Ectodermal cell (in vitro differentiated cells): ENCODE data around the gene CTXN3.
"Not testable (repeated sequence)": the region's sequence is repeated elsewhere in the genome, so short reads cannot be mapped to it uniquely, and the experiment has no call there.

Experiments
- H3K27ac ChIP-seq: 2 replicates; pipeline ENCODE4 v1.7.0; 2013; ENCODE audit warnings: mild to moderate bottlenecking, low read depth, low read length; ENCODE audit not compliant: insufficient read depth, poor library complexity, severe bottlenecking
- H3K27me3 ChIP-seq: 2 replicates; pipeline ENCODE4 v1.7.0; 2013; ENCODE audit warnings: mild to moderate bottlenecking, low read length; ENCODE audit not compliant: insufficient read depth, control insufficient read depth, poor library complexity, severe bottlenecking
- H3K36me3 ChIP-seq: one replicate; pipeline ENCODE4 v1.7.0; 2013; ENCODE audit warnings: low read length; ENCODE audit not compliant: control insufficient read depth, insufficient read depth
- H3K4me1 ChIP-seq: one replicate; pipeline ENCODE4 v1.7.0; 2013; ENCODE audit warnings: low read length; ENCODE audit not compliant: control insufficient read depth, insufficient read depth
- H3K4me3 ChIP-seq: 2 replicates; pipeline ENCODE4 v1.7.0; 2013; ENCODE audit warnings: low read depth, low read length, control low read depth; ENCODE audit not compliant: insufficient read depth
- H3K9me3 ChIP-seq: 2 replicates; pipeline ENCODE4 v1.7.0; 2013; ENCODE audit warnings: mild to moderate bottlenecking, low read length, moderate library complexity; ENCODE audit not compliant: control insufficient read depth
- WGBS, 2 experiments: methylation state at CpG; one replicate each; pipeline ENCODE4 v1.1.7; 2013; ENCODE audit warnings: missing lambda C conversion rate in 2 of 2; 5-methylcytosine and 5-hydroxymethylcytosine counted together

CTXN3 gene

DNA sequence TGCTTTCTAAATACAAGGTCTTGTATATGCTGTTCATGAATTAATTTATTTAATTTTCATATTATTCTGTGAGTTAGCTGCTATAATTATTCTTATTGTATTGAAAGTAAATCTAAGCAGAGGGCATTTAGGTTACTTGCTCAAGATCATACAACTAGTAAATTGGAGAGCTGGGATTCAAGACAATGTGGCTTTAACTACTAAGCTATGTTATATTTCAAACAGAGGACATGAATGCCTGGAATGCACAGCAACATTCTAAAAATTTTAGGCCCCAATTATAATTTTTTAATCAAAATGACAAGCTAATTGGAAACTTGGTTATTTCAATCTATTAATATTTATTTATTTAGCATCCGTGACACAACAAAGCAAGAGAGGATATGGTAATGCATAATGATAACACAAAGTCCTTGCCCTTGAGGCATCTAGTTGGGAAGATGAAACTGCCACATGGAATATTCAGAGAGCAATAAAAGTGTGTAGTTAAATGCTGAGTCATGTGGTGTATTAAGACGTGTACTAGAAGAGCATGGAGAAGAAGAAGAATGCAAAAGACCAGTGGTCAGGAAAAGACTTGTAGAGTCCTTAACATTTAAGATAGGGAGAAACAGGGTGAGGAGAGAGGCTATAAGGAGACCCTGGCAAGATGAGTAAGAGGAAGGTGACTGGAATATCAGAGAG is 24.4 kb downstream of the CTXN3 start:
- H3K4me1 ChIP-seq: no peaks in the 10 kb centered on the region
- 93 to 95% methylated on average over 2 of the region's 2 CpGs for WGBS, 2 experiments
- H3K36me3 ChIP-seq: no peaks in the 10 kb centered on the region
- H3K4me3 ChIP-seq: no peak overlapping the region
- H3K27ac ChIP-seq: no peak overlapping the region
- H3K9me3 ChIP-seq: no peaks in the 10 kb centered on the region
- no peaks in the 10 kb centered on the region for H3K27me3 ChIP-seq

DNA sequence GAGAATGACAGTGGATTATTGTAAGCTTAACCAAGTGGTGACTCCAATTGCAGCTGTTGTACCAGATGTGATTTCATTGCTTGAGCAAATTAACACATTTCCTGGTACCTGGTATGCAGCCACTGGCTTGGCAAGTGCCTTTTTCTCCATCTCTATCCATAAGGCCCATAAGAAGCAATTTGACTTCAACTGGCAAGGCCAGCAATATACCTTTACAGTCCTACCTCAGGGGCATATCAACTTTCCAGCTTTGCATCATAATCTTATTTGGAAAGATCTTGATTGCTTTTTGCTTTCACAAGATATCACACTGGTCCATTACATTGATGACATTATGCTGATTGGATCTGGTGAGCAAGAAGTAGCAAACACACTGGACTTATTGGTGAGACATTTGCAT is 28.1 kb downstream of the CTXN3 start:
- H3K27me3 ChIP-seq, H3K4me3 ChIP-seq, H3K27ac ChIP-seq, H3K36me3 ChIP-seq, H3K4me1 ChIP-seq, H3K9me3 ChIP-seq: not testable (repeated sequence)

DNA sequence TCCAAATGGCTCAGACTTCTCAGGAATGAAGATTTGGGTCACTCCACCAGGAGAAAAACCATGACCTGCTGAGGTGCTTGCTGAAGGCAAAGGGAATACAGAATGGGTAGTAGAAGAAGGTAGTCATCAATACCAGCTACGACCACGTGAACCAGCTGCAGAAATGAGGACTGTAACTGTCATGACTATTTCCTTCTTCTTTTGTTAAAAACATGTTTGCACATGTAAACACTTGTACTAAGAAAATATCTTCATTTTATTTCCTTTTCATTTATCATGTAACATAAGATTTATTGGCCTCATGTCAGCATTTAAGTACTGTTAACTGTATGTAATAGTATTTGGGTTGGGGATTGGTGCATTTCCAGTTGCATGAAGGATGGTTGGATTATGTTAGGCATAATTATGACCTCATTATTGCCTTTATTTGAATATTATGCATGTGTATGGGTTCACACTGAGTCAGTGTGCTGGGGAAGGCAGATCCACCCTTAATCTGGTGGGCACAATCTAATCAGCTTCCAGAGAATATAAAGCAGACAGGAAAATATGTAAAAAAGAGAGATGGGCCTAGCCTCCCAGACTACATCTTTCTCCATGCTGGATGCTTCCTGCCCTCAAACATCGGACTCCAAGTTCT is 30.9 kb downstream of the CTXN3 start:
- not testable (repeated sequence) for H3K36me3 ChIP-seq, H3K4me1 ChIP-seq, H3K27me3 ChIP-seq, H3K27ac ChIP-seq, H3K9me3 ChIP-seq, H3K4me3 ChIP-seq
- 89 to 93% methylated on average over 3 of the region's 3 CpGs for WGBS, 2 experiments

DNA sequence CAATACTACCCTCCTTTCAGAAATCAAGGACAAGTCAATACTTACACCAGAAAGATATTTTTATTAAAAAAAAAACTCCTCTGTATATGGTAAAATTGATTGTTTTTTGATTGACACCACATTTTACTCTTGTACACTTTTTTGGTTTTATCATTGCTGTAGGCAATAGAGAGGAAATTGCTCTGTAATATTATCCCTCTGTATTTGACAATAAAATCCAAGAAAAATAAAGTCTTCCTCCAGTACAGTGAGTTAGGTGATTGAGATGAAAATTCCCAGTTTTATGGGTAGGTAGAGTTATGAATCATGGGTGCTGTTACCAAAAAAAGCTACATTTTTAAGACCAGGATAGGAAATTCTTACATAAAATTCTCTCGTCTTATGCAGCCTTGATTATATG is 31.7 kb downstream of the CTXN3 start:
- H3K4me1 ChIP-seq: no peaks in the 10 kb centered on the region
- H3K27ac ChIP-seq: no peak overlapping the region
- no peaks in the 10 kb centered on the region for H3K9me3 ChIP-seq
- H3K4me3 ChIP-seq: no peak overlapping the region
- no peaks in the 10 kb centered on the region for H3K27me3 ChIP-seq
- WGBS, 2 experiments: no CpG with 5 or more reads among the region's 1 CpG
- H3K36me3 ChIP-seq: no peaks in the 10 kb centered on the region

DNA sequence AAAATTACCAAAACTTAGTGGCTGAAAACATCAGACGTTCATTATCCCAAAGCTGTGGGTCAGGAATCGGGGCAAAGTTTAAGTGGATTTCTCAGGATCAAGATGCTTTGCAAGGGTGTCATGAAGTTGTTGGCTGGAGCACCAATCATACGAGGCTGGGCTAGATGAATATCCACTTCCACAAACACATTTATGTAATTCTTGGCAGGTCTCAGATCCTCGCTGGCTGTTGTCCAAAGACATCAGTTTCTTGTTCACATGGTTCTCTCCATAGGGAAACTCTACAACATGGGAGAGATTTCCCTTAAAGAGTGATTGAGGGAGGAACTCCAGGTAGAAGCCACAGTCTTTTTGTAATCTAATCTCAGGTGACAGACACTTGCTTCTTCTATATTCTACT is 34.1 kb downstream of the CTXN3 start:
- 93 to 97% methylated on average over 4 of the region's 4 CpGs for WGBS, 2 experiments
- no peaks in the 10 kb centered on the region for H3K36me3 ChIP-seq
- H3K27me3 ChIP-seq: no peaks in the 10 kb centered on the region
- H3K4me1 ChIP-seq: no peaks in the 10 kb centered on the region
- no peak overlapping the region for H3K27ac ChIP-seq
- no peak overlapping the region for H3K4me3 ChIP-seq
- H3K9me3 ChIP-seq: no peaks in the 10 kb centered on the region

DNA sequence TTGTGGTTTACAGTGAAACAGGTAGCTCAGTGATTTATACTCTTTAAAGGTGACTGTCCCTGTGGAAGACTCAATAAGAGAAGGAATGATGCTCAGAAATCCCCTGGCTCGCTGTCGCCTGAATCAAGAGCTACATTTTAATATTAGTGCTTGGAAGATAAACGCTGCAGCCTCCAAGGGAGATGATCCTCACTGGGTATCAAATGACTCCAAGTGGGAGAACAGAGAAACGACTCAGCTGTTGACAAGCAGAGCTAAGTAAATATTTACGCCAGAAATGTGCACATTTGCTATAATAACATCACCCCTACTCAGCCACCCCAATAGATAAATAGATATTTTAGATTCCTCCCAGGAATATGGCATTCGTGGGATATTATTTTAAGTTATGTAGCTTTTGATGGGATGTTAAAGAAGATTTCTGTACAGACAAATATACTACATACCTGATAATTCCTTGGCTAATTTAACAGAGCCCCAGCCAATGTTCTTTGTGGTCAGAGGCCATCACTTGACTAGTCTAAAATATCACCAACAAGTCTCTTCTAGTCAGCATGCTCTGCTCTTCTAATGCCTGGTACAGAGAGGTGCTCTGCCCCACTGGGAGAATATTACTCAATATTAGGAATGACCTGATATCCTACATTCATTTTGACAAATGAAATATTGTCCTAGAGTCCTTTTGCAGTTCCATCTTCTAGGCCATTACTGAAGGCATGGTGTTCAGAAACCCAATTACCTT is 36.0 kb downstream of the CTXN3 start:
- Histone ChIP-seq H3K4me1 (no peaks in the 10 kb centered on the region), H3K9me3 (no peaks in the 10 kb centered on the region), H3K27ac (no peak overlapping the region), H3K27me3 (no peaks in the 10 kb centered on the region), H3K36me3 (no peaks in the 10 kb centered on the region), H3K4me3 (no peak overlapping the region)
- WGBS, 2 experiments: 85 to 92% methylated on average over 4 to 5 of the region's 6 CpGs

DNA sequence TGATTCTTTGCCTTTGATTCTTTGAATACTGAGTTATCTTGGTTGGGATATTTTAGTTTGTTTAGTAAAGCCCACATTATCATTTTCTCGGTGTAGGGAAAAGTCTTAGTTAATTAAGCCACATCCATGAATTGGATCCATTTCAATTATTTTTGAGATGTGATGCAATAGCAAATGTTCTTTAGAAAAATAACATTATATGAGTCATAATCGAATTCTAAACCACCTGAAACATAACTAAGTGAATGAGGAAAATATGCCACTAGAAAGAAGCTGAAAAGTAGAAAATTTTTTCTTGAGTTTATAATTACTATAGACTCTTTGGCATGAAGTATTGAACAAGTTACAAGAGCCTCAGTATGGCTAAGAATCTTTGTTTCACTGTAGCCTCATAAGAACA is 36.8 kb downstream of the CTXN3 start:
- H3K4me3 ChIP-seq: no peak overlapping the region
- no peak overlapping the region for H3K27ac ChIP-seq
- H3K36me3 ChIP-seq: no peaks in the 10 kb centered on the region
- no CpG with 5 or more reads among the region's 2 CpGs for WGBS, 2 experiments
- H3K9me3 ChIP-seq: no peaks in the 10 kb centered on the region
- no peaks in the 10 kb centered on the region for H3K4me1 ChIP-seq
- no peaks in the 10 kb centered on the region for H3K27me3 ChIP-seq

DNA sequence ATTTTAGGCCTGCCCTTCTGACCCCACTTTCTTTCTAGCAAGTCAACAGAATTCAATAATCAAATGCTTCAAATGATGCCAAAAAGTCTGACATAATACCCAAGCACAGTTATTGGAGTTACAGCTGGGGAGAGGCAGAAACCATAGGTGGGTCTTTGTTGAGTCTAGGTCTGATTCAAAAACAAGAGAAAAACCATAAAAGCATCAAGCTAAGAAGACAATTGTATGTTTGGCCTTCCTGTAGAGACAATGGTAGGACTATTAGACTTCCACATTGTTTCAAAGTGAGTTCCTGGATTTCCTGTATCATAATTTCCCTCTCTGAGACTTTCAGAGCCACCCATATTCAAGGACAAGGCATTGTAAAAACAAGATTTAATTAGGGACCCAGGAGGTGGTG is 37.5 kb downstream of the CTXN3 start:
- Histone ChIP-seq H3K27me3 (no peaks in the 10 kb centered on the region), H3K4me3 (no peak overlapping the region), H3K36me3 (no peaks in the 10 kb centered on the region), H3K4me1 (no peaks in the 10 kb centered on the region), H3K27ac (no peak overlapping the region), H3K9me3 (no peaks in the 10 kb centered on the region)

DNA sequence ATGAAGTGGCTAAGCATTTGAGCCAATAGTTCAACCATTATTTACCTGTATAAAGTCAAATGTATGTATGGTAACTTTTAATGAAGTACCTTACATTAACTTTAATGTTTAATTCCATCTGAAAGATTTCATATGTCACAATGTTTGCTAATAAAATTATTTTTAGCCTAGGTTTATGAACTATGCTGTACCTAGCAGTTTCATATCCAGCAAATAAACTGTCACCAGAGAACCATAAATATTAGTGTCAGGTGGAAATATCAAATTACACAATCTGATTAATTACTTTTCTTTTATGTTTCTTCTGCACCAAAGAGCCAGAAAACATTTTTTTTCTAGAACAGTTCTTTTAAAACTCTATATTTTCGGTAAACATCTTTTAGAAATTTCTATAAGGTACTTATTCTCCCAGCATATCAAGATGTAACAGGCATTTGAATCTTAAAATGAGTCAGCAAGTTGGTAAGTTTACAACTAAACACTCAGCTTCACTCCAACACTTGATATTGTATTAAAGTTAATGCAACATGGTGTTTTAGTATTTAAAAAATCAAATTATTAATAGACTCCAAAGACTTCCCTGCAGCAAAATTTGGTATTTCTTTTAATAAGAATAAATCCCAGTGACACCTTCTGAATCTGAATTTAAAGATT is 45.8 kb downstream of the CTXN3 start:
- no peak overlapping the region for H3K4me3 ChIP-seq
- H3K4me1 ChIP-seq: peaks cover 3% of the 10 kb centered on the region
- H3K27ac ChIP-seq: no peak overlapping the region
- no peaks in the 10 kb centered on the region for H3K27me3 ChIP-seq
- H3K9me3 ChIP-seq: no peaks in the 10 kb centered on the region
- WGBS, 2 experiments: 100% methylated on average over 1 of the region's 1 CpG
- H3K36me3 ChIP-seq: no peaks in the 10 kb centered on the region

DNA sequence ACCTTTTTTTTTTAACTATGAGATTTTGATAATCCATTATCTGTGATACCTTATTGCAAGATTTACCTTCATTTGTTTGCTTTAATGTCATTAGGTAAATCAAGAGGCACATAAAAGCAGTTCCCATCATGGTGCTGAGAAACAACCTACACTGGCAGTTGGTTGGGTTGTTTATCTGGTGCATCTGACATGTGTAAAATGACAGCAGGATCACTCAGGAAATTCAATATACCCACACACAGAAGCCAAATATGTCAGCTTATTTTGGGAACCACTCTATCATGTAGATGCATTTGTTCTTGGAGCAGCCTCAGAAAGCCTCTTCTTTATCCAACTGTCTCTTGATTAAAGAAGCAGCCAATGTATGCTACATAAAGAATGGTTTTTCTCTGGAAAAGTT is 46.5 kb downstream of the CTXN3 start:
- H3K36me3 ChIP-seq: no peaks in the 10 kb centered on the region
- no peak overlapping the region for H3K4me3 ChIP-seq
- peaks cover 6% of the 10 kb centered on the region for H3K4me1 ChIP-seq
- H3K27me3 ChIP-seq: no peaks in the 10 kb centered on the region
- H3K27ac ChIP-seq: no peak overlapping the region
- H3K9me3 ChIP-seq: no peaks in the 10 kb centered on the region
